GM06990 (cell line): Measurements from ENCODE around the gene HTR2A.

Source experiments
- DNase-seq: peaks from one replicate; pipeline ENCODE4 v3.0.0-alpha.2; 2011; ENCODE audit not compliant: insufficient read length; ENCODE audit errors: extremely low read depth
- H3K27me3 ChIP-seq: replicated peaks from 2 replicates; pipeline ENCODE4 v1.6.0; 2011; ENCODE audit warnings: low read length; ENCODE audit not compliant: control insufficient read depth, insufficient read depth
- H3K36me3 ChIP-seq: 2 replicates; pipeline ENCODE4 v1.5.1; 2011; ENCODE audit warnings: low read length; ENCODE audit not compliant: control insufficient read depth, insufficient read depth
- H3K4me3 ChIP-seq: replicated peaks from 2 replicates; pipeline ENCODE4 v1.5.1; 2011; ENCODE audit warnings: low read depth, mild to moderate bottlenecking, control low read depth, low read length
- CTCF ChIP-seq: IDR thresholded peaks from 2 replicates; pipeline ENCODE4 v1.5.1; 2011; ENCODE audit warnings: low read length, control low read depth, mild to moderate bottlenecking, inconsistent platforms; ENCODE audit not compliant: insufficient read depth, poor library complexity, severe bottlenecking

HTR2A gene

GRCh38 chr13:46850214-46850613, 46.6 kb downstream of the HTR2A start:
- no peaks in the 10 kb centered on the region for H3K36me3 ChIP-seq
- no peak for TF ChIP-seq CTCF
- H3K27me3 ChIP-seq, result no peaks in the 10 kb centered on the region
- no peak for DNase-seq
- no peak overlapping the region for H3K4me3 ChIP-seq

- H3K27me3 ChIP-seq, result no peaks in the 10 kb centered on the region; the same call in 1 of the 2 replicates
- DNase-seq, result no peak
- H3K4me3 ChIP-seq, result no peak overlapping the region
- no peak for TF ChIP-seq CTCF
- no peaks in the 10 kb centered on the region for H3K36me3 ChIP-seq
Measured at GRCh38 chr13:46846726-46847125, 50.1 kb downstream of the HTR2A start.

- no peak overlapping the region for H3K4me3 ChIP-seq
- no peak for DNase-seq
- no peaks in the 10 kb centered on the region; the same call in 1 of the 2 replicates for H3K27me3 ChIP-seq
- no peak for TF ChIP-seq CTCF
- no peaks in the 10 kb centered on the region for H3K36me3 ChIP-seq
Measured at GRCh38 chr13:46845146-46845545, 51.7 kb downstream of the HTR2A start.

- Histone ChIP-seq H3K27me3 (no peaks in the 10 kb centered on the region; the same call in 1 of the 2 replicates), H3K4me3 (no peak overlapping the region)
- no peak for DNase-seq
Measured at GRCh38 chr13:46844431-46844830, 52.4 kb downstream of the HTR2A start.

GRCh38 chr13:46839399-46839798, 57.5 kb downstream of the HTR2A start:
- no peak for DNase-seq
- Histone ChIP-seq H3K36me3 (no peaks in the 10 kb centered on the region), H3K4me3 (no peak overlapping the region), H3K27me3 (no peaks in the 10 kb centered on the region; the same call in 1 of the 2 replicates)
- no peak for TF ChIP-seq CTCF

More at GRCh38 chr13:46844431-46844830, 52.4 kb downstream of the HTR2A start:
- no peak for TF ChIP-seq CTCF
- no peaks in the 10 kb centered on the region for H3K36me3 ChIP-seq

GRCh38 chr13:46834657-46835056, 62.2 kb downstream of the HTR2A start:
- no peak for DNase-seq
- H3K27me3 ChIP-seq, result no peaks in the 10 kb centered on the region
- no peaks in the 10 kb centered on the region for H3K36me3 ChIP-seq
- no peak overlapping the region for H3K4me3 ChIP-seq
- no peak for TF ChIP-seq CTCF
